ENCODE data around the gene HOXA3. TPM values are rescaled to one million over a fixed set of nuclear protein-coding genes. Genes with fewer than 3 reads are reported as not detected.

HOXA3 gene
- total RNA-seq, 1 donor from 2014 or later = not detected

- no peak overlapping the region for H3K27ac ChIP-seq (ENCODE audit: low read depth, low read length)
- H3K36me3 Mint-ChIP-seq (ENCODE audit: low read depth, unreplicated experiment) = no peaks in the 10 kb centered on the region
- peaks cover 88% of the 10 kb centered on the region for H3K27me3 Mint-ChIP-seq (ENCODE audit: low read depth, unreplicated experiment)
- H4K20me1 ChIP-seq (ENCODE audit: insufficient read depth, low read length) = no peaks in the 10 kb centered on the region
- H3K79me2 ChIP-seq (ENCODE audit: insufficient read depth, low read length) = no peaks in the 10 kb centered on the region
- H3K4me1 Mint-ChIP-seq (ENCODE audit: low read depth, unreplicated experiment) = peaks cover 2% of the 10 kb centered on the region
- no peak overlapping the region for H2AFZ ChIP-seq (ENCODE audit: low read depth, low read length)
- FAIRE-seq (no peak), DNase-seq (ENCODE audit: low read depth) (peak; percentile 67)
- H3K4me2 ChIP-seq (ENCODE audit: low read length) = no peak overlapping the region
- H3K9ac ChIP-seq (ENCODE audit: low read length) = no peak overlapping the region
- no peak for TF ChIP-seq EZH2 (IDR thresholded peaks at IDR 0.05; ENCODE audit: insufficient read depth, low read length)
- TF ChIP-seq, protein P1, sequence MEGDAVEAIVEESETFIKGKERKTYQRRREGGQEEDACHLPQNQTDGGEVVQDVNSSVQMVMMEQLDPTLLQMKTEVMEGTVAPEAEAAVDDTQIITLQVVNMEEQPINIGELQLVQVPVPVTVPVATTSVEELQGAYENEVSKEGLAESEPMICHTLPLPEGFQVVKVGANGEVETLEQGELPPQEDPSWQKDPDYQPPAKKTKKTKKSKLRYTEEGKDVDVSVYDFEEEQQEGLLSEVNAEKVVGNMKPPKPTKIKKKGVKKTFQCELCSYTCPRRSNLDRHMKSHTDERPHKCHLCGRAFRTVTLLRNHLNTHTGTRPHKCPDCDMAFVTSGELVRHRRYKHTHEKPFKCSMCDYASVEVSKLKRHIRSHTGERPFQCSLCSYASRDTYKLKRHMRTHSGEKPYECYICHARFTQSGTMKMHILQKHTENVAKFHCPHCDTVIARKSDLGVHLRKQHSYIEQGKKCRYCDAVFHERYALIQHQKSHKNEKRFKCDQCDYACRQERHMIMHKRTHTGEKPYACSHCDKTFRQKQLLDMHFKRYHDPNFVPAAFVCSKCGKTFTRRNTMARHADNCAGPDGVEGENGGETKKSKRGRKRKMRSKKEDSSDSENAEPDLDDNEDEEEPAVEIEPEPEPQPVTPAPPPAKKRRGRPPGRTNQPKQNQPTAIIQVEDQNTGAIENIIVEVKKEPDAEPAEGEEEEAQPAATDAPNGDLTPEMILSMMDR (IDR thresholded peaks at IDR 0.05; ENCODE audit: insufficient read depth, low read depth, low read length) = no peak
- H3K36me3 ChIP-seq (ENCODE audit: insufficient read depth, low read length) = no peaks in the 10 kb centered on the region
- no peak overlapping the region for H3K4me3 Mint-ChIP-seq (ENCODE audit: unreplicated experiment)
- H3K27me3 ChIP-seq (ENCODE audit: insufficient read depth, low read length) = peaks cover 74% of the 10 kb centered on the region
- peaks cover 8% of the 10 kb centered on the region for H3K4me1 ChIP-seq (ENCODE audit: insufficient read depth, low read length)
- no peak overlapping the region for H3K27ac Mint-ChIP-seq (ENCODE audit: unreplicated experiment)
- H3K9me3 ChIP-seq (ENCODE audit: insufficient read depth, low read depth, low read length) = no peaks in the 10 kb centered on the region
- H3K4me3 ChIP-seq (ENCODE audit: insufficient read depth, low read depth, low read length) = no peak overlapping the region
- H3K9me3 Mint-ChIP-seq (ENCODE audit: unreplicated experiment) = peaks cover 40% of the 10 kb centered on the region
These were observed 24.3 kb downstream of the HOXA3 start for GRCh38 chr7:27128034-27128433.

- H3K4me2 ChIP-seq (ENCODE audit: low read length) = no peak overlapping the region
- no peaks in the 10 kb centered on the region for H3K36me3 ChIP-seq (ENCODE audit: insufficient read depth, low read length)
- peaks cover 2% of the 10 kb centered on the region for H3K36me3 Mint-ChIP-seq (ENCODE audit: low read depth, unreplicated experiment)
- no peak overlapping the region for H3K27ac Mint-ChIP-seq (ENCODE audit: unreplicated experiment)
- H3K79me2 ChIP-seq (ENCODE audit: insufficient read depth, low read length) = peaks cover 9% of the 10 kb centered on the region
- no peak overlapping the region for H3K27ac ChIP-seq (ENCODE audit: low read depth, low read length)
- H3K27me3 ChIP-seq (ENCODE audit: insufficient read depth, low read length) = peaks cover 75% of the 10 kb centered on the region
- peaks cover 11% of the 10 kb centered on the region for H3K4me1 ChIP-seq (ENCODE audit: insufficient read depth, low read length)
- peaks cover 43% of the 10 kb centered on the region for H3K9me3 Mint-ChIP-seq (ENCODE audit: unreplicated experiment)
- peaks cover 91% of the 10 kb centered on the region for H3K27me3 Mint-ChIP-seq (ENCODE audit: low read depth, unreplicated experiment)
- no peak overlapping the region for H3K4me3 ChIP-seq (ENCODE audit: insufficient read depth, low read depth, low read length)
- H3K9ac ChIP-seq (ENCODE audit: low read length) = no peak overlapping the region
- H3K4me3 Mint-ChIP-seq (ENCODE audit: unreplicated experiment) = no peak overlapping the region
- H3K9me3 ChIP-seq (ENCODE audit: insufficient read depth, low read depth, low read length) = no peaks in the 10 kb centered on the region
- FAIRE-seq (no peak), DNase-seq (ENCODE audit: low read depth) (peak; percentile 62)
- TF ChIP-seq, protein P1 (IDR thresholded peaks at IDR 0.05; ENCODE audit: insufficient read depth, low read depth, low read length) = no peak
- no peak for TF ChIP-seq EZH2 (IDR thresholded peaks at IDR 0.05; ENCODE audit: insufficient read depth, low read length)
- no peaks in the 10 kb centered on the region for H4K20me1 ChIP-seq (ENCODE audit: insufficient read depth, low read length)
- peaks cover 2% of the 10 kb centered on the region for H3K4me1 Mint-ChIP-seq (ENCODE audit: low read depth, unreplicated experiment)
- no peak overlapping the region for H2AFZ ChIP-seq (ENCODE audit: low read depth, low read length)
These were observed 25.6 kb downstream of the HOXA3 start for GRCh38 chr7:27126596-27127327.

GRCh38 chr7:27125986-27126394, 26.4 kb downstream of the HOXA3 start:
- no peak overlapping the region for H3K4me2 ChIP-seq (ENCODE audit: low read length)
- peaks cover 11% of the 10 kb centered on the region for H3K4me1 ChIP-seq (ENCODE audit: insufficient read depth, low read length)
- FAIRE-seq (no peak), DNase-seq (ENCODE audit: low read depth) (peak; percentile 12)
- peaks cover 14% of the 10 kb centered on the region for H3K79me2 ChIP-seq (ENCODE audit: insufficient read depth, low read length)
- no peak overlapping the region for H2AFZ ChIP-seq (ENCODE audit: low read depth, low read length)
- no peak overlapping the region for H3K9ac ChIP-seq (ENCODE audit: low read length)
- no peak overlapping the region for H3K4me3 ChIP-seq (ENCODE audit: insufficient read depth, low read depth, low read length)
- Mint-ChIP-seq H3K4me1 (ENCODE audit: low read depth, unreplicated experiment) (peaks cover 2% of the 10 kb centered on the region), H3K4me3 (ENCODE audit: unreplicated experiment) (no peak overlapping the region), H3K9me3 (ENCODE audit: unreplicated experiment) (peaks cover 39% of the 10 kb centered on the region), H3K27me3 (ENCODE audit: low read depth, unreplicated experiment) (peaks cover 90% of the 10 kb centered on the region), H3K27ac (ENCODE audit: unreplicated experiment) (no peak overlapping the region), H3K36me3 (ENCODE audit: low read depth, unreplicated experiment) (peaks cover 2% of the 10 kb centered on the region)
- no peak overlapping the region for H3K27ac ChIP-seq (ENCODE audit: low read depth, low read length)
- H3K36me3 ChIP-seq (ENCODE audit: insufficient read depth, low read length) = no peaks in the 10 kb centered on the region
- H3K27me3 ChIP-seq (ENCODE audit: insufficient read depth, low read length) = peaks cover 74% of the 10 kb centered on the region
- no peaks in the 10 kb centered on the region for H3K9me3 ChIP-seq (ENCODE audit: insufficient read depth, low read depth, low read length)
- TF ChIP-seq EZH2 (IDR thresholded peaks at IDR 0.05; ENCODE audit: insufficient read depth, low read length) = no peak
- TF ChIP-seq, protein P1 (IDR thresholded peaks at IDR 0.05; ENCODE audit: insufficient read depth, low read depth, low read length) = no peak
- no peaks in the 10 kb centered on the region for H4K20me1 ChIP-seq (ENCODE audit: insufficient read depth, low read length)
